Measurements from ENCODE around the gene FAM81A.
"Not testable (repeated sequence)": the region's sequence is repeated elsewhere in the genome, so short reads cannot be mapped to it uniquely, and the experiment has no call there.

The FAM81A gene

DNA sequence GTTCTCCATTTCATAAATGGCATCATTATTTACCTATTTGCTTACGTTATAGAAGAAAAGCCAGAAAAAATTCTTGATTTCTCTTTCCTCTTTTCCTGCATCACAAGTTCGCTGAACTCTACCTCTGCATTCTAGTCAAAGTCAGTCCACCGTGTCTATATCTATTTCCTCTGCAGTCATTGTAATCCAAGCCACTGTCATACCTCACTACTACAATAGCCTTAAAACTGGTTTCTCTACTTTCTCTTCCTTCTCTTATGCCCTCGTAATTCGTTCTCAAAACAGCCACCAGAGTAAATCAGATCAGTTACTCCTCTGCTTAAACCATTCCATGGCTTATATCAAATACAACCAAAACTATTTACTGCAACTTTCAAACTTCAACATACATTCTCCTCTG lies 13.4 kb upstream of the FAM81A start:
- DNase-seq (ENCODE audit: low read depth), result no peak

DNA sequence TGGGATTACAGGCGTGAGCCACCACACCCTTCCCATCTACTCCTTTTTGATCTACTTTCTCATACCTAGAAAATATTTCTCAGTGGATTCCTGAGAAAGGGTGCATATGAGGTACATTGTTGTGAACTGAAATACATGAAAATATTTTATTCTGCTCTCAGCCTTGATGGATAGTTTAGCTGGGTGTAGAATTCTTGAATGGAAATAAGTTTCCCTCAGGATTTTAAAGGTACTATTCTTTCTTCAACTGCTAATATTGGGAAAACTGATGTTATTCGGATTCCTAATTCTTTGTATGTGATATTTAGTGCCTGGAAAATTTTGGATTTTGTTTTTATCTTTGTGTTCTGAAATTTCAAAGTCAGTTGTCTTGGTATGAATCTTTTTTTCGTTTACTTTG lies 9.1 kb upstream of the FAM81A start:
- not testable (repeated sequence) for DNase-seq (ENCODE audit: low read depth)

DNA sequence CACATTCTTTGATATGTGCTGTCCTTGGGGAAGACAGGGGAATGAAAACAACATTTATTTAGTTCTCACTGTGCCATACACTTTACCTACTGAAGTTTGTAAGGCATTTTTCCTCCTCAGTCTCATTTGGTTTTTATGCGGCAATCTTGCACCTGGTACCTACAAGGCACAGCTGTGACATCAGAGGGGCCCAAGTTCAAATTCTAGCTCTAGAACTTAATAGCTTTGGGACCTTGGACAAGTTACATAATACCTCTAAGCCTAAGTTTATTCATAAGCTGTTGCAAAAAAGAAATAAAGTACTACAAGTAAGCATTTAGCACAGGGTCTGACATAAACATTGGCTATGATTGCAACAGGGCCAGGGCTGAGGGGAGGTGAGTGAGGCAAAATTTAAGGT lies 5.6 kb upstream of the FAM81A start:
- DNase-seq (ENCODE audit: low read depth), result no peak

DNA sequence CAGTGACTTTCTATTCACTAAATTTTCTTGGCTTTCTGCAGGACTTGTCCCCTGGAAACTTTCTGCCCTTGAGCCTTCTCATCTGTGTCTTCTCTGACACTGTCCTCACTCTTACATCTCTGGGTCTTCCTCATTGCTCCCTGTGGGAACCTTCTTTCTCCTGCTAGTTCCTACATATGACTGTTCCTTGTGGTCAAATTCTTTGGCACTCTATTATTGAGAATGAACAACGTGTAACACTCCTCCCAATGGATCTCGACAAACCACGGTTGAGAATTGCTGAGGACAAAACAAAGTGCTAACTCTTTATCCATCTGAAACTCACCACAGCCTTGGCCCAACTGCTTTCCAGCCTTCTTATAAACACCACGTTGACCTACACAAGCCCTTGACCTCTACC lies 3.5 kb upstream of the FAM81A start:
- DNase-seq (ENCODE audit: low read depth), result no peak

DNA sequence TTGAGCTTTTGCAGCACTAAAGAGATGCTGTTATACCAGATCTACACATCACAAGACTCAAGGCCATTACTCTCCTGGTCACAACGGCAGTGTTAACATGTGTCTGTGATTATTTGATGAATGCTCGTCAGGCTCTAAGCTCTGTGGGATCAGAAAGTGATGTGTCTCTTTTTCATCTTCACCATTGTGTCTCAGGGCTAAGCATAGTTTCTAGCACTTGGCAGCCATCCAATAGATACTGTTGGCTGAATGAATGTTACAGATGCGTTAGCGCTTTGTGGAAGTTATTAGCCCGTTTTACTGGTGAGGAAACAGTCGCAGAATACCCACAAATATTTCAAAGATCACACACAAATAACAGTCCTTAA lies 1.2 kb upstream of the FAM81A start:
- no peak for DNase-seq (ENCODE audit: low read depth)

DNA sequence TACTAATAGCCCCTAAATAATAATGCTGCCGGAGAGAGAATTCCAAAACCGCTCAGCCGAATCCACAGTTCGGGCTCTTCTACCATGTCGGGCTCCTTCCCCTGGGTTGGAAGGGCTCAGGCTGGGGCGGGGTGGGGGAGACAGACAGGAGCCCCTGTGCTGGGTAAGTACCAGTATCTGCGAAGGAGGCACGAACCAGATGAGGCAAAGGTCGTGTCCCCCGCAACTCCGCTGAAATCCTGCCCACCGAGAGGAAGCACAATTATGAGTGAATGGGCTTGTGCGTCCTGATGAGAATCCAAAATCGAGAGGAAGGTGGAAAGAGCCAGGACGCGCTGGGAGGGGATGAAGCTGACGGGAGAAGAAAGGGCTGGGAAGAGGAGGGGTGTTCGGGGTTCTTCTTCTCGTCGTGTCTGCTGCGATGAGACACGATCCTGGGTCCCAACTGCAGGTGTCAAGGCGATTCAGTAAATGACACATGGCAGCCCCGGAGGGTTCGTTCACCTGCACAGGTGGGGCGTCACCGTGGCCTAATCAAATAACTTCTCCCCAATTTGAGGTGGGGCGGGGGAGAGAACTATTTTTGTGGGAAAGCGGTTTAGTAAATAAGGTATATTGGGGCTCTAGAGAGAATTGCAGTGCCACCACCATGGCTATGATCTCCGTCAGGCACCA lies 707 bp upstream of the FAM81A start:
- no peak for DNase-seq (ENCODE audit: low read depth)

DNA sequence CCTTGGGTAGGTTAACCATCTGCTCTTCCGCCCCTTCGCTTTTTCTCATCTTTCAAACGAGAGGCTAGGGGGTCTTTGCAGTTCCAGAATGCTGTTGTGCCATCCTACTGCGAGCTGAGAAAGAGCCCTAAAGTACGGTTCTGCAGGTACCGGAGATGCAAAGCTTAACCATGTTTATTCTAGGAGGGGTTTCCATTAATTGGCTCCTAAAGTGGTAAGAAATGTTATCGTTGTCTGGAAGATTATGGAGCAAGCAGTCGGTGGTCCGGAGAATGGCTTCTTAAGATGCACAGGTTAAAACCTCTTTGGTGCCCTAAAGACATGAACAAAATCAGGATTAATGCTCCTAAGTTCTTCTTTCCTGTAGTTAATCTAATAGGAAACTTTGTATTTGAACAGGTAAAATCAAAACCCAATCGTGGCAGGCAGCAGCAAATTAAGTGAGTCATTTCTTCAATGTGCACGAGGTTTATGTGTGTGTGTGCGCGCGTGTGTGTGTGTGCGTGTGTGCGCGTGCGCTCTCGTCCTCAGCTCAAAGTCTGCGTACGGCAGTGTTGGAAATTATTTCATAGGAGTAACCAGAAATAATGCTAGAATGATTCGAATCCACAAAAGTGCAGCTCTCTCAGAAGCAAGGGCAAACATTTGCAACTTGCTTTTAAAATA lies 772 bp downstream of the FAM81A start:
- peak; percentile 37 for DNase-seq (ENCODE audit: low read depth)

DNA sequence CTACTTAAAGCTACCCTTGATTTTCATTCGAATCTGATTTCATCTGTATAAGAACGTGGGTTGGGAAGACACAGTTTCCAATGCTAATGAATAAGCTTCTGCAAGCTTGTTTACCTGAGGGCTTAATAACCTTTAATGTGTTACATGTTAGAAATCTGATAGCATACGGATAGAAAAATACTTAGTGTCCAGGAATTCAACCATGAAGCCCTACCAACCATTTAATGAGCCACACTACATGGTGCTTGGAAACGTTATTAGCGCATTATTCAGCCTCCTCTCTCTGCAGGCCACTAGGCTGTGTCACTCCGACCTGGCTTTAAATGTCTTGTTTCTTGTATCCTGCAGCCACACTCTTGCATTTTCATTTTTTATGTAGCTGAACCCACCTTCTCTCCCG lies 1.6 kb downstream of the FAM81A start:
- DNase-seq (ENCODE audit: low read depth), result no peak

DNA sequence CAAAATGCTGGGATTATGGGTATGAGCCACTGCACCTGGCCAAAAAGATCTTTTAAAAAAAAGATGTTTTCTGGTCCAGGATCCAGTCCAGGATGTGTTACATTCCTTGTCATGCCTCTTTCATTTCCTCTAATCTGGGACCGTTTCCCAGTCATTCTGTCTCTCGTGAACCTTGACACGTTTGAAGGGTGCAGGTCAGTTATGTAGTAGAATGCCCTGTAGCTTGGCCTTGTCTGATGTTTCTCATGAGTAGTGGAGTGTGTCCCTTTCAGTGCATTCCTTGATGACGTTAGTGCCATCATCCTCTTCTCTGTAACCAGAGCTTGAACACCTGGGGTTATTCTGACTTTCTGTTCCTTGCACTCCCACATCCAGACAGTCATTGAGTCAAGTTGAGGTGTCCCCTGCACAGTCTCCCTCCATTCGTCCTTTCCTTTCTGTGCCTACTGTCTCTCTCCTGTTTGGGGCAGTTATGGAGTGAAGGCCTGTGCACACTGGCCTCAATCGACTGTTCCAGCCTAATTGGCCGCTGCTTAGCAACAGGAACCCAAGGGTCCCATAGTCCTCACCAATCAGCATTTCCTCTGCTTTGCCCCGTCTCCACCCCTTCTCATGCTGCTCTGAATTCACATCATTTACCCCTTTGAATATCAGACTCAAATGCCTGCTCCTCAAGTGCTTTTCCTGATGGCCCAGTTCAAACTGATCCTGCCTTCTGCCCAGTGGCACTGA lies 5.5 kb downstream of the FAM81A start:
- no peak for DNase-seq (ENCODE audit: low read depth)

DNA sequence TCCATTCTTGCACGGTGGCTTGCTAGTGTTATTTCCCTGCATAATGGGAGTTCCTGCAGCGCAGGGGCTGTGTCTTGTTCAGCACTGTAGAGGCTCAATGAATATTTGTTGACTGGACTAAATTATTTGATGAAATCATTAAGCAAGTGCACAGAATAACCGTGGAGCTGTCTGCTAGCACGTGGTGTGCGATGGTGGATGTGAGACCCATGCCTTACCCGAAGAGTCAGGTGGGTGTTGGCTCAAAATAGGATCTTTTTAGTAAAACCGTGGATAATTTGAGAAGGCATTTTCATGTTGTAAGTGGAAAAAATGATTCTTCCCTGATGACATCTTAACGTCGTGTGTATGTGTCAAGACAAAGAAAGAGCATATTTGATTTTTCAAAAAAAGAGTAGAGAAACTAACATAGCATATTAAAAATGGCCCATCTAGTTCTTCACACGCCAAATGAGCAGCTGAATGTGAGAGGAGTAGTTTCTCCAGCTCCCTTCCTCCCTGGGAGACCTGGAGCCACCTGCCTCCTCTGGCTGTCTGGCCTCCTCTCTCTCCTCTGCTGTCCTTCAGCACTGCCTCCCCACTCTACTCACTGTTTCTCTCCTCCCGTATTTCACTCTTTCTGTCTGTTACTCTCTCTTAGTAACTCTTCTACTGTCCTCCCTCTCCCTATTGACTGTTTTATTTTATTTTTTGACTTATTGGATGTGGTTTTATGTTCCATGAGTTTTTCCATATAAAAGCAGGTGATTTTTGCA lies 6.3 kb downstream of the FAM81A start:
- no peak for DNase-seq (ENCODE audit: low read depth)

DNA sequence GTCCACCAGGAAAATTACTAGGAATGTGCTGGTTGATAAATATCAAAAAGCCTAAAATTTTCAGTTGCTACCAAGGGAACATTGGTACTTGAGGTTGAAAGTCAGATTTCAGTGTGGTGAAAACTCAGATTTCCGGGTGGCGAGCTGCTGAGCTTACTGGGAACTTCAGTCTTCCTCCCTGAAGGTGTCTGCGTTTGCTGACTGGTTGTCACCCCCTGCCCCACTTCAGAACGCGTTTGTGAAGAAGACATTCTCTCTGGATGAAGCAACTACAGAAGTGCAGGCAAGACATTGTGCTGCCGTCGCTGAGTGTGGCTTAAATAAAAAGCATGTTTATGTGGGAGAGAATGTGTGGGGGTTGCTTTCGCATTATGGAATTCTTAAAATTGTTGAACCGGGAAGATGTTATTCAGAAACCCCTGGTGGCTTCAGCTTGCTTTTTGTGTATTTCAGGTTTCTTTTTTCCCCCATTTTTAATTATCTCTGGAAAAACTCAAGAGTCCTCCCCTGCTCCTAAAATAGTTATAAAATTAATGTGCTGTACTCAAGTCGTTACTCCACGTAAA lies 7.1 kb downstream of the FAM81A start:
- DNase-seq (ENCODE audit: low read depth), result no peak

DNA sequence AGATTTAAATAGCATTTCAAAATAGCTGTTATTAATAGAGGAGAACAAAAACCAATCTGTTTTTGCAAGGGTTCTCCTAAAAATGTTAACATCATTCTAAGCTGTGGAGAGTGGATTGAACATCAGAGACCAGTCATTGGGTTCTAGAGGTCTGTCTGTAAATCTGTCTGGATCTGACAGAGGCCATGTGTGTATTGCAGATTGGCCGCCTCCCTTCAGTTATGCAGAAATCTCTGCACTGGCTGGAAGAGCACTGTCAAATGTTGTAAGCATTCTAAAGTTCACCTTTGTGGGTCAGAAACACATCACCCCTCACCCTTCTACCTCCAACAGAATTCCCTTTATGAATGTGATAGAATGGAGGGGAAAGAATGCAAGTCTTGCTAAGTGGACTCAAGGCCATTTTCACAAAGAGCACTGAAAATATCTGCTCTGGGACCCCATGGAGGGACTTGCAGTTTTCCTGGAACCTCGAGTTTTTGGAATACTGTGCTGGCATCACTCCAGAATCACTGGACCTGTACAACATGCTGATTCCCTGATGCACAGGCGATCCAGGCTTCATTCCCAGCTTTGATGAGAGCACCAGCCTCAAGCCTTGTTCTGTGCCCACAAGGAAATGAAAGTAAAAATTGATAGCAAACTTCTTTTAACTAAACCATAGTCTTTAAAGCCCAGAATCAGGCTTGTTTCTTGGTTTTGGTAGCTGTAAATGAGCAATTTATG lies 8.4 kb downstream of the FAM81A start:
- no peak for DNase-seq (ENCODE audit: low read depth)

DNA sequence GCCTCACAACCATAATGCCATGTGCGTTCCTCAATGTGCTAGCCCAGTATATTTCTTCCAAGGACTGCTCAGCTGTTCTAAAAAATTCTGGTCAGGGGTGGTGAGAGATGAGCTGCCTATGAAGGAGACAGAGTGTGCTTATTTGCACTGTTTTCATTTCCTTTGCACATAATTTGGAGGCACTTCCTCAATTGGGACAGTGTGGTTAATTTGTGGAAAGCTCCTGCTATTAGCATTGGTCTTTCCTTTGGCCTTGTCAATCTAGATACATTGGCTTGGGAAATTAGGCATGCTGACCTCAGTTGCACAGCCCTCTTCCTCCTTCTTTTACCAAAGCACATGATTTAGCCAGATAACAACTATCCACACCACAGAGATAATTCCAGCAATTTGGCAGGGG lies 9.4 kb downstream of the FAM81A start:
- no peak for DNase-seq (ENCODE audit: low read depth)

DNA sequence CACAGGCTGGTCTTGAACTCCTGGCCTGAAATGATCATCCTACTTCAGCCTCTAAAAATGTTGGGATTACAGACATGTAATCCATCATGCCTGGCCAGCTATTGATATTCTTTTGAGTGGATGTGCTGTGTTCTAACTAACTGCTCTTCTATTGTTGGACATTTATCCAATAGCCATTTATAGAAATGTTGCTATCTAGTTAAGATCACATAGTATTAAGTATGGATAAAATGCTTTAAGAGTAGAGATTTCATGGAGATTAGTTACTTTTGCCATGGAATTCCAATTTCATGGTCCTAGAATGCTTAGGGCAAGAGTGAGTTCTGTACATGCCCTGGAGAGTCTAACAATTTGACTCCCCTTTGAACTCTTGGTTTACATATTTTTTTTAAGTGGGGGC lies 10.9 kb downstream of the FAM81A start:
- DNase-seq (ENCODE audit: low read depth), result no peak

DNA sequence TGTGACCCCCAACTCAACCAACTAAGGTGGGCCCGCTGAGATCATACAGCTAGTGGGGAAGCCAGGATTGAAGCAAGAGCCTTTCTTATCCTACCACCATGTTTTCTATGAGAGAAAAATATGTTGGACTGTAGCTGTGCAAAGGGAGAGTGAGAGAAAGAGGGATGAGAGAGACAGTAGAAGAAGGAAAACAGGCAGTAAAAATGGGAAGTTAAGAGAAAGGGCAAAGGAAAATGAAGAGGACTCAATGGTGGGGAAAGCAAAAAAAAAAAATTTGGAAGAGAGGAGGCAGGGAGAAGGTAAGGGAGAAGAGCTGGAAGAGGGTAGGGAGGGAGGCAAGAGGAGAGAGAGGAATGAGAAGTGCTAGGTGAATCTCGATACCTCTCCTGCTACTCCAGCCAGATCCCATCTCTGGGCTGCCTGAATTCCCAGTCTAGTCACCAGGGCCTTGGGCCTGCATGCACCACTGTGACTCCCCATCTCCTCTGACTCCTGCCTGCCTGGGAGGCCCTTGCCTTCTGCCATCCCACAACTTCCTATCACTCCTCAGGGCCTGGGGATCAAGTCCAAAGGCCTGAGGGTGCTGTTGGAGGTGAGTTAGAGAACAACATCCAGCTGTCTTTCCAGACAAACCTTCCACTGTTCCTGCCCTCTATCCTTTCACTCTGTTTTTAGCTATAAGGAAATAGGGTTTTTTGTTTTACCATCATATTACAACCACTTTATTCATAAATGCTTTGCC lies 15.7 kb downstream of the FAM81A start:
- DNase-seq (ENCODE audit: low read depth), result no peak

DNA sequence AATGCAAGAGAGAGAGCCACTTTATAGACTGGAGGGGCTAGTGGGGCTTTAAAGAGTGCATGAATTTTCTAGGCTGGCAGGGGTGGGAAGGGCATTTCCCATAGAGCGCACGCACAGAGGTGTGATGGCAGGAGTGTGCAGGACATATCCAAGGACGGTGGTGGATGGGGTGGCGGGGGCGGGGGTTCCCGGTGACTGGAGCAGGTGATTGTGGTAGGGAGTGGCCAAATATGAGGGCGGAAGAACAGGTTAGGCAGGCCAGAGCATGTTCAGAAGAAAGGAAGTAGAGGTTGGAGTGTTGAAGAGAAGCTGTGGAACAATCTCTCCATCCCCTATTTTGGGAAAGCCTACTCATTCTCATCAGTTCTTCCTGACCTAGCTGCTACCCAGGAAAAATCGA lies 18.1 kb downstream of the FAM81A start:
- no peak for DNase-seq (ENCODE audit: low read depth)

DNA sequence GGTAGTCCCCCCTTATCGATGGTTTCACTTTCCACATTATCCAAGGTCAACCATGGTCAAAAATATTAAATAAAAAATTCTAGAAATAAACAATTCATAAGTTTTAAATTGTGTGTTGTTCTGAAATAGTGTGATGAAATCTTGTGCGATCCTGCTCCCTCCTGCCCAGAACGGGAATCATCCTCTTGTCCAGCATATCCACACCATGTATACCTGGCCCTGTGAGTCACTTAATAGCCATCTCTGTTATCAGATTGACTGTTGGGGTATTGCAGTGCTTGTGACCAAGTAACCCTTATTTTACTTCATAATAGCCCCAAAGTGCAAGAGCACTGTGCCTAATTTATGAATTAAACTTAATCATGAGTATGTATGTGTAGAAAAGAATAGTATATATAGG lies 19.1 kb downstream of the FAM81A start:
- DNase-seq (ENCODE audit: low read depth), result no peak

DNA sequence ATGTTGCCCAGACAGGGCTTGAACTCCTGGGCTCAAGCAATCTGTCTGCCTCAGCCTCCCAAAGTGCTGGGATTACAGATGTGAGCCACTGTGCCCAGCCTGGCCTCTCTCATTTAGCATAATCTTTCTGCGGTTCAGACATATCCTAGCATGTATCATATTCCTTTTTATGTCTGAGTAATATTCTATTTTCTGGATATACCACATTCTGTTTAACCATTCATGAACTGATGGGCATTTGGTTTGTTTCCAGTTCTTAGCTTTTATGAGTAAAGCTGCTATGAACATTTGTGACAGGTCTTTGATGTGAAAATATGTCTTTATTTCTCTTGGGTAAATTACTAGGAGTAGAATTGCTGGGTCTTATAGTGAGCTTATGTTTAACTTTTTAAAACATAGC lies 23.5 kb downstream of the FAM81A start:
- DNase-seq (ENCODE audit: low read depth), result no peak

DNA sequence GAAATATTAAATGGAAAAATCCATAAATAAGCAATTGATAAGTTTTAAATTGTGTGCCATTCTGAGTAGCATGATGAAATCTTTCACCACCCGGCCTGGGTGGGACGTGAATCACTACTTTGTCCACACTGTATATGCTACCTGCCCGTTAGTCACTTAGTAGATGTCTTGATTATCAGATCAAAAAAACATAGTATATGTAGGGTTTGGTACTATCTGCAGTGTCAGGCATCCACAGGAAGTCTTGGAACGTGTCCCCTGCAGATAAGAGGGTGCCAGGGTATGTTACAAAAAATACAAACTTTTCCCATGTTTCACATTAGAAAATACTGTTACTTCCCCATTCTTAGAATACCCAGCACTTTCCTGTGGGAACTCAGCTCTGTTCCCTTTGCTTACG lies 35.2 kb downstream of the FAM81A start:
- DNase-seq (ENCODE audit: low read depth), result no peak

DNA sequence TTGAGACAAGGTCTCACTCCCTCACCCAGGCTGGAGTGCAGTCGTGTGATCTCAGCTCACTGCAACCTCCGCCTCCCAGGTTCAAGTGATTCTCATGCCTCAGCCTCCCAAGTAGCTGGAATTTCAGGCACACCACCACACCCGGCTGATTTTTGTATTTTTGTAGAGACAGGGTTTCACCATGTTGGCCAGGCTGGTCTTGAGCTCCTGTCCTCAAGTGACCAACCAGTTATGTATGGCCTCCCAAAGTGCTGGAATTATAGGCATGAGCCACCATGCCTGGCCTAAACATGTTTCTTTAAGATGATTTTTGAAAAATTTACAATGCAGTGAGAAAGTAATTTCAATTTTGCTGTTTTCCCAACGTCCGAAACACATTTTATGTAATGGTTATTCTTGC lies 37.2 kb downstream of the FAM81A start:
- not testable (repeated sequence) for DNase-seq (ENCODE audit: low read depth)

DNA sequence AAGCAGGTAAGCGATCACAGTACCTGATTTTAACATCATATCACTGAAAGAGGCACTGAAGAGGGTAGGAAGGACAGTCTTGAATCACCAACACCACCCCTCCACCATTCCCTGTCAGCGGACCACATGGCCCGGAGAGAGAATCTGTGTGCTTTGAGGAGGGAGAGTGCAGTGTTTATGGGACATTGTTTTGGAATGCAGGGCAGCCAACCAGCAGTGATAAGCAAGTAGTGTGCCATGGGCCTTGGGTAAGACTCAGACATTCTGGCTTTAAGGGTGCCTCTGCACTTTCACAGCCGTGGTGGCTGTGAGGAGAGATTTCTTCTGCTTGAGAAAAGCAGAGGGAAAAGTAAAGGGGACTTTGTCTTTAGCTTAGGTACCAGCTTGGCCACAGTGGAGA lies 46.4 kb downstream of the FAM81A start:
- DNase-seq (ENCODE audit: low read depth), result no peak

Measured in fibroblast of gingiva (primary cell).